ENCODE measurements around the gene SMG9.

- TF ChIP-seq CTCF (IDR thresholded peaks at IDR 0.05) (no peak), POLR2A (IDR thresholded peaks at IDR 0.05) (no peak), POLR2AphosphoS5 (IDR thresholded peaks at IDR 0.05) (no peak)
Observed at GRCh38 chr19:43704002-43704705, 50.6 kb downstream of the SMG9 start.

Data from breast epithelium (tissue), 3 donors.